ENCODE data around the gene ENOX1.

The ENOX1 gene

DNA sequence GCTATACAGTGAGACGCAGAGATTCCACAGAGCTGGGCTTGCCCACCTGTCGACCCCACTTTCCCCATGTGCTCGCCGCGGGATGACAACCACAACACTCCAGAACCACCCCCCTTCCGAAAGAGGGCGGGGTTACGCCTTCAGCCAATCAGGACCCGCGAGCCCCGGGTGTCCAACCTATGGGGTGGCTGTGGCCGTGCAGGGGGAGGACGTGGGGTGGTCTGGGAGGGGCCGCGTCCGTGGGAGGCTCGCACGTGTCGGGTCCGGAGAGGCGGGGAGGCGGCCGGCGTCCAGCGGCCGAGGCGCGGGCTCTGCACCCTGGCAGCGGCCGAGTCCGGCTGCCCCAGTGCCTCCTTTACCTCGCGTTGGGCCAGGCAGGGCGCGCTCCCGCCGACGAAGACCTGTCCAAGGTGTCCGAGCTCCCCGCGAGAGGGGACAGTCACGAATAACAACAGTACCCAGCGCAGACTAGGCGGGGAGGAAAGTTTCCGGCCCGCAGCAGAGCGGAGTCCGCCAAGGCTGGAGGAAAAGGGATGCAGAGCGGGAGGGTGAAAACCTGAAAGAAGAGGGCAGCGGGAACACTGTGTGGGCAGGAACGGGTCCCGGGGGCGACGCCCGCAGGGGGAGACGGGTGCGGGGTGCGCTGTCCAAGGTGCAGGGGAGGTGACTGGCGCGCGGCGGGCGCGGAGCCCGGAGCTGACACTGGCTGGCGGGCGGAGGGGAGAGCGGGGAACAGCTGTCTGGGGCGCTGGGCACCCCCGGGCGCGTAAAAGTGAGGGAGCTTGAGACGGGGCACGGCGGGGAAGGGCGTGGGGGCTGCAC, 911 bp downstream of the ENOX1 start:
- peaks cover 0 to 31% of the 10 kb centered on the region in 2 donors for H3K4me1 ChIP-seq (ENCODE audit: control insufficient read depth in 1 of 2, insufficient read depth in 2 of 2, low read length in 2 of 2)
- H3K36me3 ChIP-seq (ENCODE audit: control insufficient read depth in 1 of 2, insufficient read depth in 2 of 2, low read length in 2 of 2), result no peaks in the 10 kb centered on the region
- H3K27me3 ChIP-seq (ENCODE audit: low read depth, low read length), result no peaks in the 10 kb centered on the region
- no peak overlapping the region for H3K27ac ChIP-seq (ENCODE audit: low read length)
- H3K9me3 ChIP-seq (ENCODE audit: control insufficient read depth in 1 of 2, low read length in 2 of 2), result no peaks in the 10 kb centered on the region
- H3K4me3 ChIP-seq (ENCODE audit: low read depth in 1 of 2, low read length in 2 of 2), result peak overlapping the region; percentile 54 to 80

DNA sequence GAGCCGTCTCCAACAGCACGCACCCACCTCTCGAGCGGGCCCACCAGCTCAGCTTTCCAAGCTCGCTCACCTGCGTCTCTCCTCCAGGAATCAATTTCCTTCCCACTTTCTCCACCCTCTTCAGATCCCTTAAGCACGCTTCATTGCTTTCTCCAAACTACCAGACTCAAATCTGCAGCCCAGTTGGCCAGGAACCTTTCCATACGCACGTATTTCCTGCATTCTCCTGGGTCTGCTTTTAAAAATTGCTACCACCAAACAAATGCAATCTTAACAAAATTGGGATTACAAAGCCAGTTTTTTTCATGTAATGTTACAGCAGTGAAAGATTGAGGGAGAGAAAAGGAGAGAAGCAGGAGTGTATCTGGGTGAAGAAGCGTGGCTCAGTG, 1.5 kb downstream of the ENOX1 start:
- no peak overlapping the region for H3K27ac ChIP-seq (ENCODE audit: low read length)
- H3K27me3 ChIP-seq (ENCODE audit: low read depth, low read length), result no peaks in the 10 kb centered on the region
- no peaks in the 10 kb centered on the region for H3K9me3 ChIP-seq (ENCODE audit: control insufficient read depth in 1 of 2, low read length in 2 of 2)
- H3K4me3 ChIP-seq (ENCODE audit: low read depth in 1 of 2, low read length in 2 of 2), result peak overlapping the region; percentile 31 to 80
- H3K36me3 ChIP-seq (ENCODE audit: control insufficient read depth in 1 of 2, insufficient read depth in 2 of 2, low read length in 2 of 2), result no peaks in the 10 kb centered on the region
- peaks cover 0 to 31% of the 10 kb centered on the region in 2 donors for H3K4me1 ChIP-seq (ENCODE audit: control insufficient read depth in 1 of 2, insufficient read depth in 2 of 2, low read length in 2 of 2)

DNA sequence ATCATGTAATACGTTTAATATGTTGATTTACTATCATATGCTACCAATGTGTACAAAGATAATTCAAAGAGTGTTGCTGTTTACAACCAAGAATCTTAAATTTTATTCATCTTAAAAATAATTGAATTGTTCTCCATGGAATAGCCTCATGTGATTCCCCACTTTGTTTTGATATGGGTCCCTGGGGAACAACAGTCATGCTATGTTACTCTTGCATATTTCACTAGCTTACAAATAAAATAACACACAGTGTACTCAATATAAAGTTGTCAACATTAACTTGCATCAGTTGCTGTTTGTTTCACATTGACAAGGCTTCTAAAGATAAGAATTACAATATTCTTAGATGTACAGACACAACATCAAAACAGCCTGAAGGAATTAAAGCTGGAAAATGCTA, 2.3 kb downstream of the ENOX1 start:
- Histone ChIP-seq H3K36me3 (ENCODE audit: control insufficient read depth in 1 of 2, insufficient read depth in 2 of 2, low read length in 2 of 2) (no peaks in the 10 kb centered on the region), H3K4me3 (ENCODE audit: low read depth in 1 of 2, low read length in 2 of 2) (peak overlapping the region in 1 of 2 donors; percentile 80), H3K4me1 (ENCODE audit: control insufficient read depth in 1 of 2, insufficient read depth in 2 of 2, low read length in 2 of 2) (peaks cover 0 to 31% of the 10 kb centered on the region in 2 donors), H3K9me3 (ENCODE audit: control insufficient read depth in 1 of 2, low read length in 2 of 2) (no peaks in the 10 kb centered on the region), H3K27me3 (ENCODE audit: low read depth, low read length) (no peaks in the 10 kb centered on the region), H3K27ac (ENCODE audit: low read length) (no peak overlapping the region)

DNA sequence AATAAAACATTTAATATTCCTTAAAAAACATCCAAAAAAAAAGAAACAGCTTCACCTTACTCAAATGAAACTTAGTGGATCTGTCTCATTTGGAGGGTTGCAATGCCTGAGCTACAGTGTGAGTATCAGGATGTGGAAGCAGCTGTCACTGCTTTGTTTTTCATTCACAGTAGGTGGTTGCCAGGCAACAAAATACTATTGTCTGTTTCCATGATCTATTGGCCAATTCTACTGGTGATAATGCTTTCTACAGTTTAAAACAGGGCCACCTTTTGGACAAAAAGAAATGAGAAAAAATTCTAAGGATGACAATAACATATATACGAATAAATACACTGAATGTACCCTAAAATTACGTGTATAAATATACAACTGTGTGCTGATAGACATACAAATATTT, 3.0 kb downstream of the ENOX1 start:
- Histone ChIP-seq H3K36me3 (ENCODE audit: control insufficient read depth in 1 of 2, insufficient read depth in 2 of 2, low read length in 2 of 2) (no peaks in the 10 kb centered on the region), H3K27me3 (ENCODE audit: low read depth, low read length) (no peaks in the 10 kb centered on the region), H3K27ac (ENCODE audit: low read length) (no peak overlapping the region), H3K9me3 (ENCODE audit: control insufficient read depth in 1 of 2, low read length in 2 of 2) (no peaks in the 10 kb centered on the region), H3K4me3 (ENCODE audit: low read depth in 1 of 2, low read length in 2 of 2) (no peak overlapping the region), H3K4me1 (ENCODE audit: control insufficient read depth in 1 of 2, insufficient read depth in 2 of 2, low read length in 2 of 2) (peaks cover 0 to 31% of the 10 kb centered on the region in 2 donors)

DNA sequence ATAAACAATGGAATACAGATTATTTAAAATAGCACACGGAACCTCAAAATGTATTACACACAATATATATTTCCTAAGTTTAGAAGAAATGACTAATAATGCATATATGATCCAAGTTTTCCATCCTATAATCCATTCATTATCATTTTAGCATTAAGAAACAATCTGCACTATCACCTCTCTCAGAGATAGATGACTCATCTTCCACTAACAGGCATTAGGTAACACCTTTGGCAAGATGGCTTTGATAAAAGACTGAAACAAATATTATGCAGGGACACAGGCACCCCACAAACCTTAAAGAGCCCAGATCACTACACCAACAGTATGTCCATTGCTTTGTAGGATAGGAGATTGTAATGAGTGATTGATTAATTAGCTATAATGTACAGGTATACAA, 4.1 kb downstream of the ENOX1 start:
- peaks cover 0 to 30% of the 10 kb centered on the region in 2 donors for H3K4me1 ChIP-seq (ENCODE audit: control insufficient read depth in 1 of 2, insufficient read depth in 2 of 2, low read length in 2 of 2)
- no peaks in the 10 kb centered on the region for H3K36me3 ChIP-seq (ENCODE audit: control insufficient read depth in 1 of 2, insufficient read depth in 2 of 2, low read length in 2 of 2)
- H3K4me3 ChIP-seq (ENCODE audit: low read depth in 1 of 2, low read length in 2 of 2), result no peak overlapping the region
- no peak overlapping the region for H3K27ac ChIP-seq (ENCODE audit: low read length)
- no peaks in the 10 kb centered on the region for H3K9me3 ChIP-seq (ENCODE audit: control insufficient read depth in 1 of 2, low read length in 2 of 2)
- no peaks in the 10 kb centered on the region for H3K27me3 ChIP-seq (ENCODE audit: low read depth, low read length)

DNA sequence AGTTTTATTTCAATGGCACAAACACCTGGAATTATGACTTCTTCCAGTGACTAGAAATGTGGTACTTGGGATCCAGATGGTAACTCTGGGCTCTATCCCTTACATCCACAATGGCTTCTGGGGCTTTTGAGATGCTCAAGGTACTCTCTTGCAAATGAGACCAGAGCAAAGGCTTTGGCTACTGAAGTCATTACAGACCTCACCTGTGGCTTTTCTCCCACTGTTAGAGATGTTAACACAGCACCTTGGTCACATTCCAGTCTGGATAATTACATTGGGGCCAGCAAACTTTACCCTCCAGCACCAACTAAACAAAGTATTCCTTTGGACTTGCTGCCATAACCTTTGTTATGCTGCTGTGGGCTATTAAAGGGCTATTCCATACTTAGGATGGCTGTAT, 6.1 kb downstream of the ENOX1 start:
- H3K4me1 ChIP-seq (ENCODE audit: control insufficient read depth in 1 of 2, insufficient read depth in 2 of 2, low read length in 2 of 2), result peaks cover 0 to 13% of the 10 kb centered on the region in 2 donors
- H3K27me3 ChIP-seq (ENCODE audit: low read depth, low read length), result no peaks in the 10 kb centered on the region

DNA sequence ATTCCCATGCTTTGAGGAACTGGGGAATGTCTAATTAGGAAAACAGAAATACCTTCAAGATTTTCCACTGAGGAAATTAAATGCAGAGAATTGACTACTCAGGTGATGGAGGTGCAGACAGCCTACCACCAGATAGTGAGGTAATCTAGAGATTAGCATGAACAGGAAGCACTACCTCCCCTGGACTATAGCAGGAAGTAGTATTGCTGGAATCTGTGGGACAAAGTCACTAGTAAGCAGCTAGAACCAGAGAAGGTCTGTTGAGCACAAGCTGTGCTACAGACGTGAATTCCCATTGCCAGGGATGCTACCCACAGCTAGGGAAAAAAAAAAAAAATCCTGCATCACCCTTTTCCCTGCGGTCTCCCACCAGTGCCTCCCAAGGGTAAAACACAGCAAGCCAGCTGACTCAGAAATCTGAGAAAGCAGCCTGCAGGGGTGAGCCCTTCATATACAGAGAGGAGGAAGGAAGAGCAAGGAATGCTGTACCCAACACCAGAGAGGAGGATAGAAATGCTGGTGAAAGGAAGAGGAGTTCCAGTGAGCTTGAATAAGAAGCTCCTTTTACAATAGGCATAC, 10.2 kb downstream of the ENOX1 start:
- no peaks in the 10 kb centered on the region for H3K36me3 ChIP-seq (ENCODE audit: control insufficient read depth in 1 of 2, insufficient read depth in 2 of 2, low read length in 2 of 2)
- no peaks in the 10 kb centered on the region for H3K4me1 ChIP-seq (ENCODE audit: control insufficient read depth in 1 of 2, insufficient read depth in 2 of 2, low read length in 2 of 2)
- H3K27ac ChIP-seq (ENCODE audit: low read length), result no peak overlapping the region
- no peaks in the 10 kb centered on the region for H3K27me3 ChIP-seq (ENCODE audit: low read depth, low read length)
- H3K9me3 ChIP-seq (ENCODE audit: control insufficient read depth in 1 of 2, low read length in 2 of 2), result no peaks in the 10 kb centered on the region
- no peak overlapping the region for H3K4me3 ChIP-seq (ENCODE audit: low read depth in 1 of 2, low read length in 2 of 2)

More for the DNA sequence above, 6.1 kb downstream of the ENOX1 start:
- Histone ChIP-seq H3K27ac (ENCODE audit: low read length) (no peak overlapping the region), H3K36me3 (ENCODE audit: control insufficient read depth in 1 of 2, insufficient read depth in 2 of 2, low read length in 2 of 2) (no peaks in the 10 kb centered on the region), H3K9me3 (ENCODE audit: control insufficient read depth in 1 of 2, low read length in 2 of 2) (no peaks in the 10 kb centered on the region), H3K4me3 (ENCODE audit: low read depth in 1 of 2, low read length in 2 of 2) (no peak overlapping the region)

DNA sequence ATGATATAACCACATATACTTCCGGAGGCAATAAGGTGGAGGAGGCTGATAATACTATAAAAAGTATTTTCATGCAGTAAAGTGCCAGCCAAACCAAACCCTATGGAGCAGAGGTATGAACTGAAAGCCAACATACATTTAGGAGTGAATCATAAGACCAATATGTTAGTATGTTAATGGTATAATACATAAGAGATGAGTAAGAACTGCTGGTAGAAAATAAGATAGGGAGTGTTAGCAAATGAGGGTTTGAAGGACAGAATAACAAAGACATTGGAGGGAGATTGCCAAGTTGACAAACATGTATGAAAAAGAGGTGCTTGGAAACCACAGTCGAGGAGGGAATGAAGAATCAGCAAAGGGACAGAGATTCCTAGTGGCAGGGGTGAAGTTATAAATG, 10.8 kb downstream of the ENOX1 start:
- Histone ChIP-seq H3K4me3 (ENCODE audit: low read depth in 1 of 2, low read length in 2 of 2) (no peak overlapping the region), H3K27me3 (ENCODE audit: low read depth, low read length) (no peaks in the 10 kb centered on the region), H3K4me1 (ENCODE audit: control insufficient read depth in 1 of 2, insufficient read depth in 2 of 2, low read length in 2 of 2) (no peaks in the 10 kb centered on the region), H3K27ac (ENCODE audit: low read length) (no peak overlapping the region), H3K9me3 (ENCODE audit: control insufficient read depth in 1 of 2, low read length in 2 of 2) (no peaks in the 10 kb centered on the region), H3K36me3 (ENCODE audit: control insufficient read depth in 1 of 2, insufficient read depth in 2 of 2, low read length in 2 of 2) (no peaks in the 10 kb centered on the region)

DNA sequence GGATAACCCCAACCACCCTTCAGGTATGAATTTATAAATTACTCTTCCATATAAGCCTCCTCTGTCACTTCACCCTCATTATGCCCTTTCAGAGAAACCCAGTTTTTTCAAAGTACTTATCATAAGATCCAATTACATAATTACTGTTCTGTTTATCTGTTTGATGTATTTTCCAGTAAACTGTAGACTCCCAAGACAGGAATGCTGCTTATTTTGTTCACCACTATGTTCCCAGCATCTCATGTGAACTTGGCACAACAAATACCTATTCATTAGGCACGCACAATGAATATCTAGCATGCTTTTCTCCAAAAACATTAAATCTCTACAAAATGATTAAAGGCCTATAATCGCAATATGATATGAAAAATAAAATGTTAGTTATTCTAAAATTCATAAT, 13.2 kb downstream of the ENOX1 start:
- H3K4me1 ChIP-seq (ENCODE audit: control insufficient read depth in 1 of 2, insufficient read depth in 2 of 2, low read length in 2 of 2), result no peaks in the 10 kb centered on the region
- H3K9me3 ChIP-seq (ENCODE audit: control insufficient read depth in 1 of 2, low read length in 2 of 2), result no peaks in the 10 kb centered on the region
- no peaks in the 10 kb centered on the region for H3K36me3 ChIP-seq (ENCODE audit: control insufficient read depth in 1 of 2, insufficient read depth in 2 of 2, low read length in 2 of 2)
- no peaks in the 10 kb centered on the region for H3K27me3 ChIP-seq (ENCODE audit: low read depth, low read length)
- no peak overlapping the region for H3K27ac ChIP-seq (ENCODE audit: low read length)
- no peak overlapping the region for H3K4me3 ChIP-seq (ENCODE audit: low read depth in 1 of 2, low read length in 2 of 2)

DNA sequence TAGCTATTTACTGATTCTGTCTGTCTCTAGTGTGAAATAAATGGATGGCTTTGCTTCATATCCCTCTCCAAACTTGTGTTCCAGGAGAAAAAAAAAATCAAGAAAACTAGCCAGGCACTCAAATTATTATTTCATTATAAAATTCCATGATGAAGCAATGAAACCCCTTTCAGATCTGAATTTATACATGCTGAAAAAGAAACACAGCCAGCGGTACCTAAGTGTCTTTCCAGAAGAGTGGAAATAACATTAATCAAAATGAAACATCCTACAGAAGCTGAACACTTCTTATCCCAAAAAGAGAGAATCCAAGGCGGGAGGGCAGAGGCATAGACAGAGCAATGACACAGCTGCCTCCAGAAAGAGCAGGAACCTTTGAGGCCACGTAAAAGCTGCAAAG, 15.9 kb downstream of the ENOX1 start:
- no peaks in the 10 kb centered on the region for H3K9me3 ChIP-seq (ENCODE audit: control insufficient read depth in 1 of 2, low read length in 2 of 2)
- H3K27me3 ChIP-seq (ENCODE audit: low read depth, low read length), result no peaks in the 10 kb centered on the region
- no peaks in the 10 kb centered on the region for H3K36me3 ChIP-seq (ENCODE audit: control insufficient read depth in 1 of 2, insufficient read depth in 2 of 2, low read length in 2 of 2)
- no peak overlapping the region for H3K4me3 ChIP-seq (ENCODE audit: low read depth in 1 of 2, low read length in 2 of 2)
- H3K4me1 ChIP-seq (ENCODE audit: control insufficient read depth in 1 of 2, insufficient read depth in 2 of 2, low read length in 2 of 2), result peaks cover 0 to 18% of the 10 kb centered on the region in 2 donors
- H3K27ac ChIP-seq (ENCODE audit: low read length), result no peak overlapping the region

DNA sequence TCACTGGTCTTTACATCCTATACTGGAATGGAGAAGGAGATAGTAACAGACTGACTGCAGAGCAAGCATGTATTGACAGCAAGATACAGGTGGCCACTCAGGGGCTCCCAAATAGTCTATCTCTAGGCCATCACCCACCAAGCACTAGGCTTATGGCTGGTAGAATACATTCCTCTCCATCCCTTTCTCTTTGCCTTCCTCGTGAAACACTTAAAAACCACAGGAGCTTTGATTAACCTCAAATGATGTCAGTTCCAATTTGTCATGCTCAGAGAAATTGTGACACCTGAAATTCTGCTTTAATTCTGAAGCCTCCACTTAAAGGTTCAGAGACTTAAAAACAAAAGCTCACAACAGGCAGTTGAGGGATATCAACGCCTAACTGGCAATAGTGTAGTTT, 17.2 kb downstream of the ENOX1 start:
- Histone ChIP-seq H3K9me3 (ENCODE audit: control insufficient read depth in 1 of 2, low read length in 2 of 2) (no peaks in the 10 kb centered on the region), H3K4me1 (ENCODE audit: control insufficient read depth in 1 of 2, insufficient read depth in 2 of 2, low read length in 2 of 2) (peaks cover 0 to 18% of the 10 kb centered on the region in 2 donors), H3K4me3 (ENCODE audit: low read depth in 1 of 2, low read length in 2 of 2) (no peak overlapping the region), H3K36me3 (ENCODE audit: control insufficient read depth in 1 of 2, insufficient read depth in 2 of 2, low read length in 2 of 2) (no peaks in the 10 kb centered on the region), H3K27me3 (ENCODE audit: low read depth, low read length) (no peaks in the 10 kb centered on the region), H3K27ac (ENCODE audit: low read length) (no peak overlapping the region)

Measured in muscle layer of duodenum (tissue), 2 donors.